Neural crest cell (in vitro differentiated cells): Measurements from ENCODE around the gene ASB18. TPM values are rescaled to one million over a fixed set of nuclear protein-coding genes. Genes with fewer than 3 reads are reported as not detected.

Experiments used
- DNase-seq: peaks from one replicate; pipeline ENCODE4 v3.0.0; 2021; ENCODE audit warnings: low read depth, mixed read lengths, low spot score
- H3K27ac Mint-ChIP-seq: one replicate; pipeline ENCODE4 v1.8.0; 2021; ENCODE audit warnings: mild to moderate bottlenecking, mixed read lengths; ENCODE audit not compliant: unreplicated experiment
- H3K27me3 Mint-ChIP-seq: 2 replicates; pipeline ENCODE4 v1.8.0; 2021; ENCODE audit warnings: low read depth, mild to moderate bottlenecking, mixed read lengths
- H3K36me3 Mint-ChIP-seq: 2 replicates; pipeline ENCODE4 v1.8.0; 2021; ENCODE audit warnings: low read depth, mild to moderate bottlenecking, mixed read lengths
- H3K4me1 Mint-ChIP-seq: 2 replicates; pipeline ENCODE4 v1.8.0; 2021; ENCODE audit warnings: mixed read lengths
- H3K4me3 Mint-ChIP-seq: one replicate; pipeline ENCODE4 v1.8.0; 2021; ENCODE audit warnings: mild to moderate bottlenecking, mixed read lengths
- H3K9me3 Mint-ChIP-seq: 2 replicates; pipeline ENCODE4 v1.8.0; 2021; ENCODE audit warnings: mixed read lengths
- CTCF ChIP-seq: fragments of 200-600 bp; sonication (generic); conservative IDR thresholded peaks from 2 replicates; pipeline ENCODE4 v1.5.0; 2021; ENCODE audit warnings: antibody characterized with exemption, mild to moderate bottlenecking
- total RNA-seq: library from RNA; stranded (reverse); gene quantifications from 2 replicates; pipeline ENCODE4 v1.2.1, GENCODE V29; 2021

Gene ASB18
- total RNA-seq, 1 donor from 2014 or later = not detected

GRCh38 chr2:236250286-236250685 lies 13.9 kb downstream of the ASB18 start:
- peaks cover 41% of the 10 kb centered on the region for H3K4me1 Mint-ChIP-seq

GRCh38 chr2:236249066-236249465 lies 15.1 kb downstream of the ASB18 start:
- no peak overlapping the region for H3K4me3 Mint-ChIP-seq
- peaks cover 3% of the 10 kb centered on the region for H3K36me3 Mint-ChIP-seq
- no peaks in the 10 kb centered on the region for H3K27me3 Mint-ChIP-seq
- no peak for TF ChIP-seq CTCF
- peaks cover 2% of the 10 kb centered on the region for H3K9me3 Mint-ChIP-seq
- DNase-seq = no peak
- peaks cover 50% of the 10 kb centered on the region for H3K4me1 Mint-ChIP-seq
- H3K27ac Mint-ChIP-seq = no peak overlapping the region

More at GRCh38 chr2:236250286-236250685, 13.9 kb downstream of the ASB18 start:
- Mint-ChIP-seq H3K27ac (no peak overlapping the region), H3K4me3 (no peak overlapping the region), H3K9me3 (peaks cover 2% of the 10 kb centered on the region), H3K27me3 (no peaks in the 10 kb centered on the region), H3K36me3 (peaks cover 3% of the 10 kb centered on the region)
- no peak for DNase-seq
- no peak for TF ChIP-seq CTCF

GRCh38 chr2:236246711-236247246 lies 17.4 kb downstream of the ASB18 start:
- Mint-ChIP-seq H3K27ac (no peak overlapping the region), H3K9me3 (peaks cover 2% of the 10 kb centered on the region), H3K4me3 (no peak overlapping the region), H3K4me1 (peaks cover 51% of the 10 kb centered on the region), H3K36me3 (peaks cover 3% of the 10 kb centered on the region), H3K27me3 (no peaks in the 10 kb centered on the region)
- DNase-seq = no peak
- TF ChIP-seq CTCF = no peak

- no peak for TF ChIP-seq CTCF
- Mint-ChIP-seq H3K4me3 (no peak overlapping the region), H3K27me3 (peaks cover 22% of the 10 kb centered on the region), H3K36me3 (peaks cover 3% of the 10 kb centered on the region), H3K9me3 (peaks cover 2% of the 10 kb centered on the region), H3K27ac (peak overlapping the region; percentile 70), H3K4me1 (peaks cover 33% of the 10 kb centered on the region)
- no peak for DNase-seq
Observed at GRCh38 chr2:236244256-236244655, 19.9 kb downstream of the ASB18 start.

GRCh38 chr2:236242057-236242495 lies 22.1 kb downstream of the ASB18 start:
- Mint-ChIP-seq H3K27me3 (peaks cover 40% of the 10 kb centered on the region), H3K27ac (no peak overlapping the region), H3K36me3 (peaks cover 3% of the 10 kb centered on the region), H3K4me3 (no peak overlapping the region), H3K9me3 (peaks cover 2% of the 10 kb centered on the region), H3K4me1 (peaks cover 32% of the 10 kb centered on the region)
- TF ChIP-seq CTCF = no peak
- no peak for DNase-seq
